Gastroesophageal sphincter (tissue), 4 donors: Measurements from ENCODE around the gene PGM2L1. TPM values are rescaled to one million over a fixed set of nuclear protein-coding genes. Genes with fewer than 3 reads are reported as not detected.

Experiments used
- ATAC-seq: fragments of 150-250 bp; one replicate; pipeline ENCODE4 v1.9.1; 2016; ENCODE audit warnings: mild to moderate bottlenecking, moderate library complexity
- H3K27ac ChIP-seq, 4 donors: fragments of 200-600 bp; sonication (generic) in 3 of 4; 1 replicate in 3 of 4; 2 replicates in 1 of 4; pipeline ENCODE4 v1.5.1; 2016 to 2019
- H3K27me3 ChIP-seq: fragments of 200-600 bp; sonication (generic); one replicate; pipeline ENCODE4 v1.5.1; 2019
- H3K36me3 ChIP-seq, 2 donors: fragments of 200-600 bp; sonication (generic); one replicate each; pipeline ENCODE4 v1.5.1; 2019; ENCODE audit warnings: control low read depth in 1 of 2
- H3K4me1 ChIP-seq, 3 donors: fragments of 200-600 bp; sonication (generic); 1 replicate in 2 of 3; 2 replicates in 1 of 3; pipeline ENCODE4 v1.5.1; 2016 to 2019; ENCODE audit warnings: control low read depth in 2 of 3
- H3K4me3 ChIP-seq, 2 donors: fragments of 200-600 bp; sonication (generic); one replicate each; pipeline ENCODE4 v1.5.1; 2019; ENCODE audit warnings: mild to moderate bottlenecking in 1 of 2, moderate library complexity in 1 of 2
- H3K9me3 ChIP-seq, 3 donors: fragments of 200-600 bp; sonication (generic); one replicate each; pipeline ENCODE4 v1.5.1; 2017 to 2019; ENCODE audit warnings: control low read depth in 2 of 3
- CTCF ChIP-seq, 4 experiments: fragments of 200-600 bp in 2 of 4; fragments of 450-650 bp in 2 of 4; sonication (generic) in 1 of 4; IDR thresholded peaks; one replicate each; pipeline ENCODE4 v1.5.1; 2017 to 2019; ENCODE audit warnings: antibody characterized with exemption in 4 of 4, mild to moderate bottlenecking in 2 of 4, moderate library complexity in 2 of 4
- EP300 ChIP-seq: sonication (generic); formaldehyde crosslinking; IDR thresholded peaks from one replicate; pipeline ENCODE4 v1.6.1; 2017; ENCODE audit warnings: antibody characterized with exemption, mild to moderate bottlenecking
- POLR2A ChIP-seq, 2 donors: fragments of 450-650 bp; IDR thresholded peaks; one replicate each; pipeline ENCODE4 v1.6.1; 2017; ENCODE audit warnings: antibody characterized with exemption in 2 of 2, mild to moderate bottlenecking in 2 of 2, moderate library complexity in 1 of 2
- POLR2AphosphoS5 ChIP-seq: sonication (generic); formaldehyde crosslinking; IDR thresholded peaks from one replicate; pipeline ENCODE4 v1.6.1; 2017; ENCODE audit warnings: antibody characterized with exemption
- WGBS, 2 donors: methylation state at CpG; one replicate each; pipeline ENCODE4 v1.1.5; 2018; ENCODE audit warnings: low coverage in 1 of 2; 5-methylcytosine and 5-hydroxymethylcytosine counted together
- total RNA-seq, 4 donors: library from RNA; depleted of rRNA; stranded (reverse); fragments of >200 nt; gene quantifications; one replicate each; pipeline ENCODE4 v1.1.0, GENCODE V29; 2016

Gene PGM2L1
- total RNA-seq, 4 donors from 2014 or later, result 1.2 to 7.8 (median 4.9) TPM

GRCh38 chr11:74429205-74429604, 31.0 kb upstream of the PGM2L1 start:
- TF ChIP-seq CTCF (IDR thresholded peaks at IDR 0.05) (no peak), POLR2AphosphoS5 (no peak), POLR2A (IDR thresholded peaks at IDR 0.05) (no peak), EP300 (no peak)
- WGBS, 2 donors, result 74 to 94% methylated on average over 2 to 3 of the region's 3 CpGs
- ATAC-seq, result no peak
- no peaks in the 10 kb centered on the region for H3K36me3 ChIP-seq
- H3K4me3 ChIP-seq, result no peak overlapping the region
- H3K27ac ChIP-seq, result no peak overlapping the region
- H3K9me3 ChIP-seq, result peaks cover 0 to 19% (median 0%) of the 10 kb centered on the region in 3 donors
- H3K27me3 ChIP-seq, result no peaks in the 10 kb centered on the region
- no peaks in the 10 kb centered on the region for H3K4me1 ChIP-seq

- no peak for TF ChIP-seq POLR2A (IDR thresholded peaks at IDR 0.05)
- TF ChIP-seq CTCF (IDR thresholded peaks at IDR 0.05), result no peak
- TF ChIP-seq POLR2AphosphoS5, result no peak
- no peak for TF ChIP-seq EP300
These were observed 29.2 kb upstream of the PGM2L1 start for GRCh38 chr11:74427384-74427886.

GRCh38 chr11:74425100-74425499, 26.9 kb upstream of the PGM2L1 start:
- Histone ChIP-seq H3K4me1 (no peaks in the 10 kb centered on the region), H3K36me3 (no peaks in the 10 kb centered on the region), H3K27ac (no peak overlapping the region), H3K27me3 (no peaks in the 10 kb centered on the region), H3K9me3 (peaks cover 0 to 19% (median 0%) of the 10 kb centered on the region in 3 donors), H3K4me3 (no peak overlapping the region)
- TF ChIP-seq POLR2AphosphoS5 (no peak), EP300 (no peak), CTCF (IDR thresholded peaks at IDR 0.05) (no peak), POLR2A (IDR thresholded peaks at IDR 0.05) (no peak)
- ATAC-seq, result no peak

More at GRCh38 chr11:74427384-74427886, 29.2 kb upstream of the PGM2L1 start:
- WGBS, 2 donors, result 89 to 94% methylated on average over 3 to 4 of the region's 4 CpGs
- no peaks in the 10 kb centered on the region for H3K4me1 ChIP-seq
- no peak overlapping the region for H3K27ac ChIP-seq
- H3K27me3 ChIP-seq, result no peaks in the 10 kb centered on the region
- ATAC-seq, result no peak
- peaks cover 0 to 19% (median 0%) of the 10 kb centered on the region in 3 donors for H3K9me3 ChIP-seq
- no peaks in the 10 kb centered on the region for H3K36me3 ChIP-seq
- no peak overlapping the region for H3K4me3 ChIP-seq

GRCh38 chr11:74418509-74418895, 20.3 kb upstream of the PGM2L1 start:
- peaks cover 4% of the 10 kb centered on the region for H3K27me3 ChIP-seq
- no peaks in the 10 kb centered on the region for H3K36me3 ChIP-seq
- H3K27ac ChIP-seq, result peak overlapping the region in 2 of 4 donors; percentile 58 to 75
- no peak overlapping the region for H3K4me3 ChIP-seq
- peak; percentile 76 for ATAC-seq
- TF ChIP-seq POLR2AphosphoS5 (peak; percentile 48), POLR2A (IDR thresholded peaks at IDR 0.05) (no peak), EP300 (no peak), CTCF (IDR thresholded peaks at IDR 0.05) (no peak)
- no peaks in the 10 kb centered on the region for H3K9me3 ChIP-seq
- 9 to 20% methylated on average over 1 of the region's 1 CpG for WGBS, 2 donors
- peaks cover 0 to 22% (median 0%) of the 10 kb centered on the region in 3 donors for H3K4me1 ChIP-seq

- peaks cover 0 to 22% (median 0%) of the 10 kb centered on the region in 3 donors for H3K4me1 ChIP-seq
- no peaks in the 10 kb centered on the region for H3K36me3 ChIP-seq
- no peak overlapping the region for H3K4me3 ChIP-seq
- TF ChIP-seq EP300 (no peak), POLR2AphosphoS5 (no peak), POLR2A (IDR thresholded peaks at IDR 0.05) (no peak), CTCF (IDR thresholded peaks at IDR 0.05) (no peak)
- ATAC-seq, result peak; percentile 43
- WGBS, 2 donors, result 58 to 76% methylated on average over 2 to 3 of the region's 4 CpGs
- H3K27ac ChIP-seq, result peak overlapping the region in 3 of 4 donors; percentile 58 to 75 (median 63)
- H3K27me3 ChIP-seq, result peaks cover 4% of the 10 kb centered on the region
- no peaks in the 10 kb centered on the region for H3K9me3 ChIP-seq
These were observed 19.8 kb upstream of the PGM2L1 start for GRCh38 chr11:74417860-74418508.
